ENCODE results near the gene IL6.
A peak's percentile ranks its signal among the peaks of the same experiment; 100 is the strongest.

The IL6 gene

DNA sequence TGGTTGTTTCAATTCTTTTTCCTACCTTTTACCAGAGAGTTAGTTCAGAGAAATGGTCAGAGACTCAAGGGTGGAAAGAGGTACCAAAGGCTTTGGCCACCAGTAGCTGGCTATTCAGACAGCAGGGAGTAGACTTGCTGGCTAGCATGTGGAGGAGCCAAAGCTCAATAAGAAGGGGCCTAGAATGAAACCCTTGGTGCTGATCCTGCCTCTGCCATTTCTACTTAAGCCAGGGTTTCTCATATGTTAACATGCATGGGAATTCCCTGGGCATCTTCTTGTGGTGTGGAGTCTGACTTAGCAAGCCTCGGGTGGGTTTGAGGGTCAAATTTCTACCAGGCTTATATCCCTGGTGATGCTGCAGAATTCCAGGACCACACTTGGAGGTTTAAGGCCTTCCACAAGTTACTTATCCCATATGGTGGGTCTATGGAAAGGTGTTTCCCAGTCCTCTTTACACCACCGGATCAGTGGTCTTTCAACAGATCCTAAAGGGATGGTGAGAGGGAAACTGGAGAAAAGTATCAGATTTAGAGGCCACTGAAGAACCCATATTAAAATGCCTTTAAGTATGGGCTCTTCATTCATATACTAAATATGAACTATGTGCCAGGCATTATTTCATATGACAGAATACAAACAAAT, 3.2 kb downstream of the IL6 start:
- Histone ChIP-seq H3K4me2 (ENCODE audit: low read length) (no peak overlapping the region), H3K27me3 (ENCODE audit: control insufficient read depth, insufficient read depth, low read length) (no peaks in the 10 kb centered on the region), H3K36me3 (ENCODE audit: insufficient read depth, low read length) (no peaks in the 10 kb centered on the region), H3K4me3 (ENCODE audit: low read length) (no peak overlapping the region), H3K9ac (ENCODE audit: low read depth, low read length) (no peak overlapping the region), H3K4me1 (ENCODE audit: control insufficient read depth, insufficient read depth, low read length) (peaks cover 40% of the 10 kb centered on the region), H3K9me3 (replicated peaks; ENCODE audit: low read length) (no peaks in the 10 kb centered on the region)

DNA sequence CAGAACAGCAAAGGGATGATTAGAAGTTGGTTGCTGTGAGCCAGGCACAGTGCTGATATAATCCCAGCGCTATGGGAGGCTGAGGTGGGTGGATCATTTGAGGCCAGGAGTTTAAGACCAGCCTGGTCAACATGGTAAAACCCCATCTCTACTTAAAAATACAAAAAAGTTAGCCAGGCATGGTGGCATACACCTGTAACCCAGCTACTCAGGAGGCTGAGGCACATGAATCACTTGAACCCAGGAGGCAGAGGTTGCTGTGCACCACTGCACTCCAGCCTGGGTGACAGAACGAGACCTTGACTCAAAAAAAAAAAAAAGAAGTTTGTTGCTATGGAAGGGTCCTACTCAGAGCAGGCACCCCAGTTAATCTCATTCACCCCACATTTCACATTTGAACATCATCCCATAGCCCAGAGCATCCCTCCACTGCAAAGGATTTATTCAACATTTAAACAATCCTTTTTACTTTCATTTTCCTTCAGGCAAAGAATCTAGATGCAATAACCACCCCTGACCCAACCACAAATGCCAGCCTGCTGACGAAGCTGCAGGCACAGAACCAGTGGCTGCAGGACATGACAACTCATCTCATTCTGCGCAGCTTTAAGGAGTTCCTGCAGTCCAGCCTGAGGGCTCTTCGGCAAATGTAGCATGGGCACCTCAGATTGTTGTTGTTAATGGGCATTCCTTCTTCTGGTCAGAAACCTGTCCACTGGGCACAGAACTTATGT, 4.1 kb downstream of the IL6 start:
- no peaks in the 10 kb centered on the region for H3K9me3 ChIP-seq (replicated peaks; ENCODE audit: low read length)
- H3K4me1 ChIP-seq (ENCODE audit: control insufficient read depth, insufficient read depth, low read length): peaks cover 32% of the 10 kb centered on the region
- peak overlapping the region; percentile 33 for H3K9ac ChIP-seq (ENCODE audit: low read depth, low read length)
- no peaks in the 10 kb centered on the region for H3K36me3 ChIP-seq (ENCODE audit: insufficient read depth, low read length)
- no peaks in the 10 kb centered on the region for H3K27me3 ChIP-seq (ENCODE audit: control insufficient read depth, insufficient read depth, low read length)
- H3K4me3 ChIP-seq (ENCODE audit: low read length): peak overlapping the region; percentile 53
- H3K4me2 ChIP-seq (ENCODE audit: low read length): peak overlapping the region; percentile 75

DNA sequence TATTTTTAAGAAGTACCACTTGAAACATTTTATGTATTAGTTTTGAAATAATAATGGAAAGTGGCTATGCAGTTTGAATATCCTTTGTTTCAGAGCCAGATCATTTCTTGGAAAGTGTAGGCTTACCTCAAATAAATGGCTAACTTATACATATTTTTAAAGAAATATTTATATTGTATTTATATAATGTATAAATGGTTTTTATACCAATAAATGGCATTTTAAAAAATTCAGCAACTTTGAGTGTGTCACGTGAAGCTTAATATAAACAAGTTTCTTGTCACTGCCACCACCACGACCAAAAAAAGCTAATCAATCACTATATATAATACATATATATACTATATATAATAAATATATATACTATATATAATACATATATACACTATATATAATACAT, 4.8 kb downstream of the IL6 start:
- H3K4me1 ChIP-seq (ENCODE audit: control insufficient read depth, insufficient read depth, low read length): peaks cover 27% of the 10 kb centered on the region
- H3K9me3 ChIP-seq (replicated peaks; ENCODE audit: low read length): no peaks in the 10 kb centered on the region
- no peak overlapping the region for H3K4me2 ChIP-seq (ENCODE audit: low read length)
- no peaks in the 10 kb centered on the region for H3K36me3 ChIP-seq (ENCODE audit: insufficient read depth, low read length)
- no peaks in the 10 kb centered on the region for H3K27me3 ChIP-seq (ENCODE audit: control insufficient read depth, insufficient read depth, low read length)
- no peak overlapping the region for H3K9ac ChIP-seq (ENCODE audit: low read depth, low read length)
- H3K4me3 ChIP-seq (ENCODE audit: low read length): no peak overlapping the region

DNA sequence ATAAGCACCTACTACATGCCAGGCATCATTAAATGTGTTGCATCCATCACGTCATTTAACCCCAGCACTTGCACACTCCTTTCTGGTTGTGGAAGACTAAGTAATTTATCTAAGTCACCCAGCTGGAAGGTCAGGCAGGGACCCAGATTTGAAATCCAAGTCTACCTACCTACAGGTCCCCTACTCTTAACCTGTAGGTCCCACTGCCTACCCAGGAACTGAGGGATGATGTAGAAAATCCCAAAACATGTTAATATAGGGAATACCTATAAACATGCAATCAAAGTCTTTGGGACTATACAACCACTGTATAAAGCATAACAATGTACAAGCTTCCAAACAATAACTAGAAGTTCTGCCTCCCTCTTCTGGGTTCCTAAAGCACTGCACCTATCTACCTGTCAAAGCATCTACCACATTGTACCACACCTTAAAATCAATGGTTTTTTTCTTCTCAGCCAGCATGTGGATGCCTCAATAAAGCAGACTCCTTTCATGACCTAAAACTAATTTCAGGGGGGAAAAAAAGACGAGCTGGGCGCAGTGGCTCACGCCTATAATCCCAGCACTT, 5.6 kb downstream of the IL6 start:
- no peak overlapping the region for H3K9ac ChIP-seq (ENCODE audit: low read depth, low read length)
- no peaks in the 10 kb centered on the region for H3K9me3 ChIP-seq (replicated peaks; ENCODE audit: low read length)
- no peaks in the 10 kb centered on the region for H3K27me3 ChIP-seq (ENCODE audit: control insufficient read depth, insufficient read depth, low read length)
- peaks cover 20% of the 10 kb centered on the region for H3K4me1 ChIP-seq (ENCODE audit: control insufficient read depth, insufficient read depth, low read length)
- H3K36me3 ChIP-seq (ENCODE audit: insufficient read depth, low read length): no peaks in the 10 kb centered on the region
- H3K4me2 ChIP-seq (ENCODE audit: low read length): no peak overlapping the region
- H3K4me3 ChIP-seq (ENCODE audit: low read length): no peak overlapping the region

DNA sequence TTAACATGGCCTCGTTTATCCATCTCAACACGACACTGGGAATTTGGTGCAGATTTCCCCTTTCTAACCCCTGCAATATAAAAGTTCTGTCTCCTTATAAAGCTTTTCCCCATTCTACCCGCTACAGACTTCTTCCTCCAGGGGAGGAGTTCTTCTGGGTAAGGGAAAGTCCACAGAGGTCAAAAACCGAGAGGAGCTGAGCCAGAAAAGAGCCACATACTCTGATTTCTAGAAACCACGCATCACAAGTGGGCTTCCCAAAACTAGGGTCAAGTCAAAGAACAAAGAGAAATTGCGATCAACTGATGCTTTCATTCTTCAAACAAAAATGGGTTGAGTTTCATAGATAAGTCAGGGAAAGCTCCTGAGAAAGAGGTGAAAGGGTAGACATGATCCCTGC, 6.8 kb downstream of the IL6 start:
- no peak overlapping the region for H3K4me3 ChIP-seq (ENCODE audit: low read length)
- H3K9me3 ChIP-seq (replicated peaks; ENCODE audit: low read length): no peaks in the 10 kb centered on the region
- no peaks in the 10 kb centered on the region for H3K36me3 ChIP-seq (ENCODE audit: insufficient read depth, low read length)
- no peak overlapping the region for H3K4me2 ChIP-seq (ENCODE audit: low read length)
- H3K9ac ChIP-seq (ENCODE audit: low read depth, low read length): no peak overlapping the region
- H3K27me3 ChIP-seq (ENCODE audit: control insufficient read depth, insufficient read depth, low read length): no peaks in the 10 kb centered on the region
- H3K4me1 ChIP-seq (ENCODE audit: control insufficient read depth, insufficient read depth, low read length): peaks cover 10% of the 10 kb centered on the region

DNA sequence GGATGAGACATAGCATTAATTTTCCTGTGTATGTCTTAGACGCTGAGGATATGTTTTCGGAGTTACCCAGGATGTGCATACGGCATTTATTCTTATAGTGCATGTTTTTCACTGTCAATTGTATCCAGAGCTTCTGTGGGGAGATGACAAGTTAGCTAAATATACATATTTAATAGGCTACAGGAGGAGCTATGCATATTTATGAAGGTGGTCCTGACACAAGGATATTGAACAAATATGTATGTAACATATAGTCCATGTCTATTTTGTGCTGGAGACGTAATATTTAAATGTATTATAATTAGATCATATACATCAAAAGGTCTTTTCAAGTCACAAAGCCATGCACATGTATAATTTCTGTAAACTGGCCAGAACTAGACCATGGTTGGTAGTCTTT, 16.0 kb downstream of the IL6 start:
- Histone ChIP-seq H3K9me3 (replicated peaks; ENCODE audit: low read length) (no peaks in the 10 kb centered on the region), H3K36me3 (ENCODE audit: insufficient read depth, low read length) (no peaks in the 10 kb centered on the region), H3K4me3 (ENCODE audit: low read length) (no peak overlapping the region), H3K4me2 (ENCODE audit: low read length) (no peak overlapping the region), H3K4me1 (ENCODE audit: control insufficient read depth, insufficient read depth, low read length) (no peaks in the 10 kb centered on the region), H3K27me3 (ENCODE audit: control insufficient read depth, insufficient read depth, low read length) (no peaks in the 10 kb centered on the region), H3K9ac (ENCODE audit: low read depth, low read length) (no peak overlapping the region)

DNA sequence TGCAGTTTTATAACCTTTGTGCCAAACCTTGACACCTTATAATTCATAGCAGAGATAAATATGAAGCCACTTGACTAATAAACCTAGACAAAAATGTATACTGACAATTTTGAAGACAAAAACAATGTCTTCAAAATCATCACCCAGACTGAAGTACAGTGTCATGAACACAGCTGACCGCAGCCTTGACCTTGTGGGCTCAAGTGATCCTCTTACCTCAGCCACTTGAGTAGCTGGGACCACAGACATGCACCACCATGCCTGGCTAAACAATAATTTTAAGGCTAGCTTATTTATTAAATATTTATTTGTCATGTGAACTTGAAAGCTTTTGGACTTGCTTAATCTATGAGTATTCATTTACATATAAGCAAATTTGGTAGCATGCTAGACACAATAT, 24.3 kb downstream of the IL6 start:
- no peak overlapping the region for H3K4me2 ChIP-seq (ENCODE audit: low read length)
- H3K27me3 ChIP-seq (ENCODE audit: control insufficient read depth, insufficient read depth, low read length): no peaks in the 10 kb centered on the region
- H3K9me3 ChIP-seq (replicated peaks; ENCODE audit: low read length): no peaks in the 10 kb centered on the region
- no peak overlapping the region for H3K4me3 ChIP-seq (ENCODE audit: low read length)
- no peaks in the 10 kb centered on the region for H3K36me3 ChIP-seq (ENCODE audit: insufficient read depth, low read length)
- H3K4me1 ChIP-seq (ENCODE audit: control insufficient read depth, insufficient read depth, low read length): no peaks in the 10 kb centered on the region
- H3K9ac ChIP-seq (ENCODE audit: low read depth, low read length): no peak overlapping the region

DNA sequence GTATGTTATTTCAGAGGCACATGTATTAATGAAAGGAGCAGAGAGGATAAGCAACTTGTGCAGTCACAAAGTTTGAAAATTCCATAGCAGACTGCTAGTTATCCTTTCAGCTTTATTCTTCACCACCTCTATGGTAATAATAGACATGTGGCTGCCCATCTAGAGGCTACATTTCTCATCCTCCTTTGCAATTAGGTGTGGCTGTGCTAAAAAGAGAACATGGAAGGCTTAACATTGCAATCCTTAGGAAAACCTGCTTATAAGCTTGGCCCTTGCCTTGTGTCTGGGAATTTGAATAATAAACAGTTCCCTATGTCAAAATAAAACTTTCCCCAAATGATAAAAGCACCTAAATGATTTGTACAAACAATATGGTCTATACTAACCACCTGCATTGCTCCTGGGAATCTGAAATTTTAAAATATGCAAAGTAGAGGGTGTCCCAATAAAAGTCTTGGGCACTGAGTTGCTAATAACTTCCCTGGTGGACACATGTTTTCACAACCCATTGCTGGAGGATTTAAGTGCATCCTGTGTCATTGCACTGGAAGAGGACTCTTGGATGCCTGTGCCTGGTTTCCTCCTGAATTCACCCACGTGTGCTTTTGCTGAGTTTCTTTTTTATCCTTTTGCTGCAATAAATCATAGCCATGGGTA, 30.5 kb downstream of the IL6 start:
- Histone ChIP-seq H3K27me3 (ENCODE audit: control insufficient read depth, insufficient read depth, low read length) (no peaks in the 10 kb centered on the region), H3K4me3 (ENCODE audit: low read length) (no peak overlapping the region), H3K9ac (ENCODE audit: low read depth, low read length) (no peak overlapping the region), H3K4me2 (ENCODE audit: low read length) (no peak overlapping the region), H3K4me1 (ENCODE audit: control insufficient read depth, insufficient read depth, low read length) (no peaks in the 10 kb centered on the region), H3K36me3 (ENCODE audit: insufficient read depth, low read length) (no peaks in the 10 kb centered on the region), H3K9me3 (replicated peaks; ENCODE audit: low read length) (peaks cover 5% of the 10 kb centered on the region)

DNA sequence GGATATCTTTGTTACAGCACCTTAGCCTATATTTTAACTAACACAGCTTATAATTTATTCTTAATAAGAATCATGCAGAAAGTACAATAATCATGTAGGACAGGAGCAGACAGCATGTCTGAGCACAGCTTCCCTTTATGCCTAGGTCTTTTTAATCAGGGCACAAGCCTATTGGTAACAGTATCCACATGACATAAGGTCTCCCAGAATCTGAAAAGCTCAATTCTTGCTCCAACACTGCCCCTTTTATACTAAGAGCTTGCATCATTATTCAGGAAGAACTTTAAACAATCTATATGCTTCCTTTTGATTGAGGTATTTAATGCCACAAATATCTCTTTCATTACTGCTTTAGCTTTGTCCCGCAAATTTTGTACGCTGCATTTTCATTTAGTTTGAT, 31.6 kb downstream of the IL6 start:
- Histone ChIP-seq H3K4me2 (ENCODE audit: low read length) (no peak overlapping the region), H3K9me3 (replicated peaks; ENCODE audit: low read length) (peaks cover 5% of the 10 kb centered on the region), H3K4me3 (ENCODE audit: low read length) (no peak overlapping the region), H3K36me3 (ENCODE audit: insufficient read depth, low read length) (no peaks in the 10 kb centered on the region), H3K4me1 (ENCODE audit: control insufficient read depth, insufficient read depth, low read length) (no peaks in the 10 kb centered on the region), H3K9ac (ENCODE audit: low read depth, low read length) (no peak overlapping the region), H3K27me3 (ENCODE audit: control insufficient read depth, insufficient read depth, low read length) (no peaks in the 10 kb centered on the region)

DNA sequence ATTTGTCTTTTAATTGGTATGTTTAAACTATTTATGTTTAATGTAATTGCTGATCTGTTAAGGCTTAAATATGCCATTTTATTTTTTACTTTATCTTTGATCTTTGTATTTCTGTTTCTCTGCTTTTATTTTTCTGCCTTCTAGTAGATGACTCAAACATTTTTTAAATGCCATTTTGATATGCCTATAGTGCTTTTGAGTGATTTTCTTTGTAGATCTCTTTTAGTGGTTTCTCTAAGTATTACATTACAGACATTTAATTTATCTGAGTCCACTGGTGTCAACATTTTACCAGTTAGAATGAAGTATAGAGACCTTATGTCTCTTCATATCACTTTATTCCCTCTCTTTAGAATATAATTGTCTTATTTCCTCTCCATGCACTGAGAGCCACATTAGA, 32.7 kb downstream of the IL6 start:
- H3K4me2 ChIP-seq (ENCODE audit: low read length): no peak overlapping the region
- H3K36me3 ChIP-seq (ENCODE audit: insufficient read depth, low read length): no peaks in the 10 kb centered on the region
- peaks cover 5% of the 10 kb centered on the region for H3K9me3 ChIP-seq (replicated peaks; ENCODE audit: low read length)
- H3K4me3 ChIP-seq (ENCODE audit: low read length): no peak overlapping the region
- H3K4me1 ChIP-seq (ENCODE audit: control insufficient read depth, insufficient read depth, low read length): no peaks in the 10 kb centered on the region
- H3K9ac ChIP-seq (ENCODE audit: low read depth, low read length): no peak overlapping the region
- no peaks in the 10 kb centered on the region for H3K27me3 ChIP-seq (ENCODE audit: control insufficient read depth, insufficient read depth, low read length)

DNA sequence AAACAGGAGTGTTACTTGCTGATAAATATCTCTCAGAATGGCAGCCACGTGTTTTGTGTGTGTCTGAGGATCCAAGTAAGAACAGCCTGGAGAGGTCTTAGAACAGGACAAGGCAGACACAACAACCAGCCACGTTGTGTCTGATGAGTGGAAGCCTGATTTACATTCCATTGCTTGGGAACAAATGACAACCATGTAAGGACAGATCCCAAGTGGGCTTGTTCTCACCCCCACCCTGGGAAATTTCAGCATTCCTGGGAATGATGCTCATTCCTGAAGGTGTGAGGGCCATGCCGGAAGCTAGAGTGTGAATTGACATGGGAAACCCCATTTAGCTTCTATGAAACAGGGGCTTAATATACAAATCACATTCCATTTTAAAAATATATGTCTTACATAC, 35.9 kb downstream of the IL6 start:
- no peak overlapping the region for H3K9ac ChIP-seq (ENCODE audit: low read depth, low read length)
- no peaks in the 10 kb centered on the region for H3K27me3 ChIP-seq (ENCODE audit: control insufficient read depth, insufficient read depth, low read length)
- no peak overlapping the region for H3K4me3 ChIP-seq (ENCODE audit: low read length)
- H3K4me2 ChIP-seq (ENCODE audit: low read length): no peak overlapping the region
- H3K4me1 ChIP-seq (ENCODE audit: control insufficient read depth, insufficient read depth, low read length): no peaks in the 10 kb centered on the region
- H3K9me3 ChIP-seq (replicated peaks; ENCODE audit: low read length): peaks cover 5% of the 10 kb centered on the region
- H3K36me3 ChIP-seq (ENCODE audit: insufficient read depth, low read length): no peaks in the 10 kb centered on the region

All from skeletal muscle satellite cell (primary cell).